ENCODE results near the gene MYH6. TPM values are rescaled to one million over a fixed set of nuclear protein-coding genes. Genes with fewer than 3 reads are reported as not detected.

Gene MYH6
- total and polyA plus RNA-seq, 2 of the 13 experiments (the other 11 are each of a cell fraction or from before 2014, with no cell fraction given) = 0.01 TPM; not detected in 1

- TF ChIP-seq ZNF652 (CRISPR knock-in tag; IDR thresholded peaks at IDR 0.05; ENCODE audit: borderline replicate concordance, low read depth) (no peak), HNF4G (IDR thresholded peaks at IDR 0.05; ENCODE audit: borderline replicate concordance, low read depth, low read length) (peak; percentile 87), HNF4G (CRISPR knock-in tag; IDR thresholded peaks at IDR 0.05; ENCODE audit: borderline replicate concordance, low read depth) (peak; percentile 57; the same call in 1 of the 2 replicates), RELA (CRISPR knock-in tag; IDR thresholded peaks at IDR 0.05) (no peak), TBX2 (CRISPR knock-in tag; IDR thresholded peaks at IDR 0.05; ENCODE audit: borderline replicate concordance) (peak; percentile 67), ATM (IDR thresholded peaks at IDR 0.05; ENCODE audit: borderline replicate concordance) (no peak), ZNF629 (CRISPR knock-in tag; conservative IDR thresholded peaks at IDR 0.05) (no peak), NR2F6 (IDR thresholded peaks at IDR 0.05) (no peak), NR2F6 (CRISPR knock-in tag; IDR thresholded peaks at IDR 0.05) (peak; percentile 37; the same call in 1 of the 2 replicates), MLLT10 (CRISPR knock-in tag; IDR thresholded peaks at IDR 0.05) (no peak), ZNF616 (CRISPR knock-in tag; IDR thresholded peaks at IDR 0.05; ENCODE audit: low read depth) (no peak), ZFP90 (CRISPR knock-in tag; IDR thresholded peaks at IDR 0.05; ENCODE audit: borderline replicate concordance) (peak; percentile 72; the same call in 1 of the 2 replicates), HNRNPL (IDR thresholded peaks at IDR 0.05; ENCODE audit: low read depth, low read length) (0 out of 2 replicates have a peak, but pooled peaks have one; percentile 64), SRF (IDR thresholded peaks at IDR 0.05; ENCODE audit: low read depth, low read length) (no peak), ZNF841 (CRISPR knock-in tag; IDR thresholded peaks at IDR 0.05; ENCODE audit: borderline replicate concordance) (no peak), ARID5B (CRISPR knock-in tag; IDR thresholded peaks at IDR 0.05) (peak; percentile 52; the same call in 1 of the 2 replicates), MLX (CRISPR knock-in tag; IDR thresholded peaks at IDR 0.05) (peak; percentile 22; the same call in 1 of the 2 replicates), ZIK1 (CRISPR knock-in tag; IDR thresholded peaks at IDR 0.05; ENCODE audit: borderline replicate concordance, low read depth) (0 out of 2 replicates have a peak, but pooled peaks have one; percentile 60), ZNF331 (CRISPR knock-in tag; IDR thresholded peaks at IDR 0.05) (no peak; the same call in 1 of the 2 replicates), ZNF121 (CRISPR knock-in tag; IDR thresholded peaks at IDR 0.05) (no peak), ZNF451 (CRISPR knock-in tag; IDR thresholded peaks at IDR 0.05) (peak; percentile 90), ZFP82 (CRISPR knock-in tag; IDR thresholded peaks at IDR 0.05; ENCODE audit: borderline replicate concordance) (no peak), RXRB (CRISPR knock-in tag; IDR thresholded peaks at IDR 0.05; ENCODE audit: borderline replicate concordance) (no peak), MAFF (IDR thresholded peaks at IDR 0.05; ENCODE audit: low read depth, low read length) (no peak), ARID2 (CRISPR knock-in tag; IDR thresholded peaks at IDR 0.05; ENCODE audit: borderline replicate concordance) (no peak), RBAK (CRISPR knock-in tag; IDR thresholded peaks at IDR 0.05) (0 out of 2 replicates have a peak, but pooled peaks have one; percentile 63), THYN1 (CRISPR knock-in tag; IDR thresholded peaks at IDR 0.05; ENCODE audit: borderline replicate concordance, low read depth) (no peak)
These were observed 27.7 kb upstream of the MYH6 start, which contains the start of gene MYH7 (continued) for GRCh38 chr14:23435543-23436326.
